HFFc6 (cell line): Measurements from ENCODE around the gene DLG1. TPM values are rescaled to one million over a fixed set of nuclear protein-coding genes. Genes with fewer than 3 reads are reported as not detected.

Source experiments
- DNase-seq: peaks from one replicate; pipeline ENCODE4 v3.0.0-alpha.2; 2018
- H3K27ac Mint-ChIP-seq: 2 replicates; pipeline ENCODE4 v1.8.0; 2020; ENCODE audit warnings: mild to moderate bottlenecking, mixed read lengths
- H3K27me3 Mint-ChIP-seq: 2 replicates; pipeline ENCODE4 v1.8.0; 2021; ENCODE audit warnings: mild to moderate bottlenecking, moderate library complexity, mixed read lengths; ENCODE audit not compliant: insufficient read depth
- H3K36me3 Mint-ChIP-seq: 2 replicates; pipeline ENCODE4 v1.8.0; 2021; ENCODE audit warnings: low read depth, mixed read lengths
- H3K4me1 Mint-ChIP-seq: 2 replicates; pipeline ENCODE4 v1.8.0; 2020; ENCODE audit warnings: low read depth, mixed read lengths
- H3K4me3 Mint-ChIP-seq: 2 replicates; pipeline ENCODE4 v1.8.0; 2020; ENCODE audit warnings: mild to moderate bottlenecking, moderate library complexity, mixed read lengths
- H3K9me3 Mint-ChIP-seq: 2 replicates; pipeline ENCODE4 v1.8.0; 2020; ENCODE audit warnings: mild to moderate bottlenecking, mixed read lengths
- total RNA-seq, 6 experiments: library from RNA; stranded (reverse); fragmentation: NEBNext Ultra II Directional; extraction: Animal tissue kit (Norgen Biotek cat#: 25700); gene quantifications; 2 replicates in 1 of 6; 3 replicates in 5 of 6; pipeline ENCODE4 v1.2.3, GENCODE V29; 2021
- TF ChIP-seq, protein P1 (sequence below): fragments of 200-600 bp; sonication (generic); IDR thresholded peaks from 2 replicates; pipeline ENCODE4 v1.5.0; 2021; ENCODE audit warnings: antibody characterized with exemption, mild to moderate bottlenecking

DLG1 gene
- total RNA-seq, 6 experiments from 2014 or later = 64.8 to 82.5 (median 74.7) TPM

DNA sequence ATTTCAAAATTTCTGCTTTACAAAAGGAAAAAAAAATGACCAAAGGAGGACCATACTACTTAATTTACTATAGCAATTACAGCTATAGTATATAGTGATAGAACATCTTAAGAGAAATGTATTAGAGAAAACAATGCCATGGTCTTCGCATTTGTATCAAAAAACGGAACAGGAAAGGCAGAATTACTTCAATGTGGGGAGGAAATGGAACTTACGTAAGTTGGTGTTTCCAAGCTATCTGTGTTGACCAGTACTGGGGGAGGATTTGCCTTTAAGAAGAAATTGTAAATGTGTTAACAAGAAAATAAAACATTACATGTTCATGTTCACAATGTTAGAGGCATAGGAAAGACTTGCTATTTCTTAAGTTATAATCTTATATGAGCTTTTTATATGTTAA lies 148.9 kb downstream of the DLG1 start:
- Mint-ChIP-seq H3K27ac (no peak overlapping the region), H3K9me3 (peaks cover under 1% of the 10 kb centered on the region; the same call in 1 of the 2 replicates), H3K36me3 (peaks cover 22% of the 10 kb centered on the region), H3K4me3 (no peak overlapping the region), H3K27me3 (peaks cover 1% of the 10 kb centered on the region; the same call in 1 of the 2 replicates), H3K4me1 (peaks cover 8% of the 10 kb centered on the region)
- DNase-seq = no peak
- TF ChIP-seq, protein P1, sequence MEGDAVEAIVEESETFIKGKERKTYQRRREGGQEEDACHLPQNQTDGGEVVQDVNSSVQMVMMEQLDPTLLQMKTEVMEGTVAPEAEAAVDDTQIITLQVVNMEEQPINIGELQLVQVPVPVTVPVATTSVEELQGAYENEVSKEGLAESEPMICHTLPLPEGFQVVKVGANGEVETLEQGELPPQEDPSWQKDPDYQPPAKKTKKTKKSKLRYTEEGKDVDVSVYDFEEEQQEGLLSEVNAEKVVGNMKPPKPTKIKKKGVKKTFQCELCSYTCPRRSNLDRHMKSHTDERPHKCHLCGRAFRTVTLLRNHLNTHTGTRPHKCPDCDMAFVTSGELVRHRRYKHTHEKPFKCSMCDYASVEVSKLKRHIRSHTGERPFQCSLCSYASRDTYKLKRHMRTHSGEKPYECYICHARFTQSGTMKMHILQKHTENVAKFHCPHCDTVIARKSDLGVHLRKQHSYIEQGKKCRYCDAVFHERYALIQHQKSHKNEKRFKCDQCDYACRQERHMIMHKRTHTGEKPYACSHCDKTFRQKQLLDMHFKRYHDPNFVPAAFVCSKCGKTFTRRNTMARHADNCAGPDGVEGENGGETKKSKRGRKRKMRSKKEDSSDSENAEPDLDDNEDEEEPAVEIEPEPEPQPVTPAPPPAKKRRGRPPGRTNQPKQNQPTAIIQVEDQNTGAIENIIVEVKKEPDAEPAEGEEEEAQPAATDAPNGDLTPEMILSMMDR = no peak

GRCh38 chr3:197144188-197144587 lies 154.2 kb downstream of the DLG1 start:
- Mint-ChIP-seq H3K27me3 (peaks cover 1% of the 10 kb centered on the region; the same call in 1 of the 2 replicates), H3K4me3 (no peak overlapping the region), H3K4me1 (peaks cover 9% of the 10 kb centered on the region; the same call in 1 of the 2 replicates), H3K9me3 (no peaks in the 10 kb centered on the region), H3K27ac (no peak overlapping the region), H3K36me3 (peaks cover 27% of the 10 kb centered on the region)
- no peak for DNase-seq
- TF ChIP-seq, protein P1 = no peak

DNA sequence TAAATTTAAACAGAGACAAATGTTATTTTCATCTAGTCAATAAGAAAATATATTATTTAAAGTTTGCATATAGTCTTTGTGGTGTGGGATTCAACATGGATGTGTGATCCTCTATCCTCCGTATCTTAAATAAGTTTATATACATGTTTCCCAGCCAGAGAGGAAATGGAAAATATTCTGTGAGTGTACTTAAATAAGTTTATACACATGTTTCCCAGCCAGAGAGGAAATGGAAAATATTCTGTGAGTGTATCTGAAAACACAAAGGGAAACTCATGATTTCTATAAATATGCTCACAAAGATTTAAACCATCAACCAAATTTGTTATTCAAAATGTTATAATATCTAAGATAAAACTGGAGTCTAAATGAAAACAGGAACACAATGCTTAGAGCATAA lies 158.8 kb downstream of the DLG1 start:
- Mint-ChIP-seq H3K27me3 (no peaks in the 10 kb centered on the region; the same call in 1 of the 2 replicates), H3K9me3 (no peaks in the 10 kb centered on the region; the same call in 1 of the 2 replicates), H3K4me3 (no peak overlapping the region), H3K36me3 (peaks cover 37% of the 10 kb centered on the region), H3K4me1 (peaks cover 9% of the 10 kb centered on the region; the same call in 1 of the 2 replicates), H3K27ac (no peak overlapping the region)
- DNase-seq = no peak
- TF ChIP-seq, protein P1 = no peak

DNA sequence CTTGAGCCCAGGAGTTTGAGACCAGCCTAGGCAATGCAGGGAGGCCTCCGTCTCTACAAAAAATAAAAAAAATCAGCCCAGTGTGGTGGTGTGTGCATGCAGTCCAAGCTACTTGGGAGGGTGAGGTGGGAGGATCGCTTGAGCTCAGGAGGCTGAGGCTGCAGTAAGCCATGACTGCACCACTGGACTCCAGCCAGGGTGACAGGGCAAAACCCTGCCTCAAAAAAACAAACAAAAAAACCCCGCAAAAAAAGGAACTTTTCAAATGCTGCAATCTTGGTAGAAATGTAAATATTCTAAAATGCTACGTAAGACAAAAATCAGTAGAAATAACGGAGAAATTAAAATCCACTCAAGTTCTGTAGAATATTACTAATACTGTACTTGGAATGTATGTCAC lies 160.7 kb downstream of the DLG1 start:
- Mint-ChIP-seq H3K4me3 (no peak overlapping the region), H3K27ac (no peak overlapping the region), H3K27me3 (no peaks in the 10 kb centered on the region; the same call in 1 of the 2 replicates), H3K9me3 (no peaks in the 10 kb centered on the region; the same call in 1 of the 2 replicates), H3K36me3 (peaks cover 42% of the 10 kb centered on the region), H3K4me1 (no peaks in the 10 kb centered on the region)
- no peak for DNase-seq
- TF ChIP-seq, protein P1 = no peak

- no peaks in the 10 kb centered on the region for H3K4me1 Mint-ChIP-seq
- H3K36me3 Mint-ChIP-seq = peaks cover 48% of the 10 kb centered on the region
- DNase-seq = no peak
- no peaks in the 10 kb centered on the region; the same call in 1 of the 2 replicates for H3K9me3 Mint-ChIP-seq
- no peak overlapping the region for H3K4me3 Mint-ChIP-seq
- no peak overlapping the region for H3K27ac Mint-ChIP-seq
- no peaks in the 10 kb centered on the region; the same call in 1 of the 2 replicates for H3K27me3 Mint-ChIP-seq
- TF ChIP-seq, protein P1 = no peak
Observed at GRCh38 chr3:197136744-197137143, 161.7 kb downstream of the DLG1 start.
